H9 (cell line): ENCODE data around the gene FBXL16. TPM values are rescaled to one million over a fixed set of nuclear protein-coding genes. Genes with fewer than 3 reads are reported as not detected.

Experiments used
- DNase-seq: peaks from one replicate; pipeline ENCODE4 v3.0.0-alpha.2; 2017
- H2AFZ ChIP-seq: one replicate; pipeline ENCODE4 v1.6.1; 2013; ENCODE audit warnings: mild to moderate bottlenecking, low read length, control low read depth, moderate library complexity
- H2AK5ac ChIP-seq: 2 replicates; pipeline ENCODE4 v1.6.1; 2013; ENCODE audit warnings: low read length, control low read depth, mixed read lengths; ENCODE audit not compliant: insufficient read length
- H2BK120ac ChIP-seq: one replicate; pipeline ENCODE4 v1.6.1; 2013; ENCODE audit warnings: low read depth, mild to moderate bottlenecking, low read length, control low read depth, inconsistent platforms; ENCODE audit not compliant: poor library complexity, severe bottlenecking
- H2BK12ac ChIP-seq: 2 replicates; pipeline ENCODE4 v1.6.1; 2013; ENCODE audit warnings: low read length, control low read depth, mixed read lengths, low read depth; ENCODE audit not compliant: insufficient read length
- H2BK15ac ChIP-seq: 2 replicates; pipeline ENCODE4 v1.6.1; 2013; ENCODE audit warnings: low read depth, low read length, control low read depth
- H2BK20ac ChIP-seq: one replicate; pipeline ENCODE4 v1.6.1; 2013; ENCODE audit warnings: low read depth, mild to moderate bottlenecking, low read length, control low read depth, inconsistent platforms; ENCODE audit not compliant: poor library complexity, severe bottlenecking
- H2BK5ac ChIP-seq: 2 replicates; pipeline ENCODE4 v1.6.1; 2013; ENCODE audit warnings: low read length, control low read depth, mixed read lengths; ENCODE audit not compliant: insufficient read length
- H3K14ac ChIP-seq: 2 replicates; pipeline ENCODE4 v1.6.1; 2013; ENCODE audit warnings: low read length, control low read depth; ENCODE audit not compliant: insufficient read depth
- H3K18ac ChIP-seq: 2 replicates; pipeline ENCODE4 v1.6.1; 2013; ENCODE audit warnings: low read depth, mild to moderate bottlenecking, mixed read lengths, low read length, control low read depth; ENCODE audit not compliant: insufficient read length
- H3K23ac ChIP-seq: 2 replicates; pipeline ENCODE4 v1.6.1; 2013; ENCODE audit warnings: low read length, control low read depth, mixed read lengths, low read depth; ENCODE audit not compliant: insufficient read length
- H3K23me2 ChIP-seq: 2 replicates; pipeline ENCODE4 v1.6.1; 2013; ENCODE audit warnings: low read depth, mild to moderate bottlenecking, mixed read lengths, low read length, control low read depth; ENCODE audit not compliant: insufficient read length, poor library complexity, severe bottlenecking
- H3K27ac ChIP-seq: 2 replicates; pipeline ENCODE4 v1.5.1; 2013; ENCODE audit warnings: low read length, control low read depth, mixed read lengths, low read depth; ENCODE audit not compliant: insufficient read length
- H3K27me3 ChIP-seq: 2 replicates; pipeline ENCODE4 v1.6.1; 2013; ENCODE audit warnings: low read length, control low read depth, inconsistent platforms; ENCODE audit not compliant: insufficient read depth
- H3K4ac ChIP-seq: 2 replicates; pipeline ENCODE4 v1.6.1; 2013; ENCODE audit warnings: low read depth, mild to moderate bottlenecking, control low read depth, inconsistent platforms, low read length, moderate library complexity
- H3K4me1 ChIP-seq: 2 replicates; pipeline ENCODE4 v1.6.1; 2013; ENCODE audit warnings: low read length, control low read depth, inconsistent platforms; ENCODE audit not compliant: insufficient read depth
- H3K4me2 ChIP-seq: 2 replicates; pipeline ENCODE4 v1.6.1; 2013; ENCODE audit warnings: low read length, control low read depth, mixed read lengths; ENCODE audit not compliant: insufficient read length, insufficient read depth
- H3K56ac ChIP-seq: 2 replicates; pipeline ENCODE4 v1.6.1; 2013; ENCODE audit warnings: low read depth, mild to moderate bottlenecking, mixed read lengths, low read length, control low read depth; ENCODE audit not compliant: insufficient read length
- H3K79me1 ChIP-seq: 2 replicates; pipeline ENCODE4 v1.6.1; 2013; ENCODE audit warnings: low read depth, mild to moderate bottlenecking, moderate library complexity, low read length, control low read depth, inconsistent platforms; ENCODE audit not compliant: insufficient read depth, poor library complexity, severe bottlenecking
- H3K79me2 ChIP-seq: 2 replicates; pipeline ENCODE4 v1.6.1; 2013; ENCODE audit warnings: low read length, control low read depth, inconsistent platforms; ENCODE audit not compliant: insufficient read depth
- H3K9ac ChIP-seq: 2 replicates; pipeline ENCODE4 v1.6.1; 2013; ENCODE audit warnings: low read length, control low read depth, mixed read lengths; ENCODE audit not compliant: insufficient read length; ENCODE audit errors: extremely low read depth
- H3K9me3 ChIP-seq: one replicate; pipeline ENCODE4 v1.6.1; 2013; ENCODE audit warnings: low read depth, low read length, inconsistent platforms; ENCODE audit not compliant: control insufficient read depth
- H3T11ph ChIP-seq: one replicate; pipeline ENCODE4 v1.6.1; 2013; ENCODE audit warnings: mild to moderate bottlenecking, low read length, control low read depth, inconsistent platforms
- H4K20me1 ChIP-seq: one replicate; pipeline ENCODE4 v1.6.1; 2013; ENCODE audit not compliant: control insufficient read depth, insufficient read length, insufficient read depth
- H4K5ac ChIP-seq: 2 replicates; pipeline ENCODE4 v1.6.1; 2013; ENCODE audit warnings: low read depth, mild to moderate bottlenecking, mixed read lengths, low read length, control low read depth; ENCODE audit not compliant: insufficient read length
- H4K8ac ChIP-seq: replicated peaks from 2 replicates; pipeline ENCODE4 v1.6.1; 2013; ENCODE audit warnings: low read length, control low read depth, mixed read lengths, low read depth; ENCODE audit not compliant: insufficient read length
- H4K91ac ChIP-seq: 2 replicates; pipeline ENCODE4 v1.6.1; 2013; ENCODE audit warnings: low read depth, mild to moderate bottlenecking, moderate library complexity, mixed read lengths, low read length, control low read depth; ENCODE audit not compliant: insufficient read length
- H3K27ac Mint-ChIP-seq, 3 experiments: 2 replicates in 2 of 3; 3 replicates in 1 of 3; pipeline ENCODE4 v1.8.0; 2020 to 2021; ENCODE audit warnings: mixed read lengths in 3 of 3, mild to moderate bottlenecking in 1 of 3, moderate library complexity in 1 of 3
- H3K27me3 Mint-ChIP-seq: 2 replicates; pipeline ENCODE4 v1.8.0; 2021; ENCODE audit warnings: low read depth, mild to moderate bottlenecking, moderate library complexity, mixed read lengths
- H3K36me3 Mint-ChIP-seq, 3 experiments: 2 replicates in 2 of 3; 3 replicates in 1 of 3; pipeline ENCODE4 v1.8.0; 2020 to 2021; ENCODE audit warnings: low read depth in 3 of 3, mixed read lengths in 3 of 3; ENCODE audit not compliant: insufficient read depth in 1 of 3
- H3K4me1 Mint-ChIP-seq, 2 experiments: 2 replicates each; pipeline ENCODE4 v1.8.0; 2020; ENCODE audit warnings: mixed read lengths in 2 of 2
- H3K4me3 Mint-ChIP-seq, 2 experiments: 2 replicates in 1 of 2; 3 replicates in 1 of 2; pipeline ENCODE4 v1.8.0; 2020 to 2021; ENCODE audit warnings: mild to moderate bottlenecking in 2 of 2, mixed read lengths in 2 of 2, moderate library complexity in 1 of 2
- H3K9me3 Mint-ChIP-seq, 2 experiments: 2 replicates in 1 of 2; 3 replicates in 1 of 2; pipeline ENCODE4 v1.8.0; 2020; ENCODE audit warnings: mild to moderate bottlenecking in 2 of 2, mixed read lengths in 2 of 2, moderate library complexity in 1 of 2
- CTCF ChIP-seq: fragments of 200-600 bp; sonication (generic); conservative IDR thresholded peaks from 3 replicates; pipeline ENCODE4 v1.8.0; 2021; ENCODE audit warnings: antibody characterized with exemption, mild to moderate bottlenecking
- WGBS: extraction: QIAGEN DNeasy Blood & Tissue Kit; methylation state at CpG from one replicate; pipeline ENCODE4 v1.1.7; 2013; ENCODE audit warnings: missing lambda C conversion rate, low lambda C conversion rate, mixed read lengths; ENCODE audit not compliant: insufficient read length; ENCODE audit errors: extremely low coverage; 5-methylcytosine and 5-hydroxymethylcytosine counted together
- total RNA-seq: library from RNA; stranded (reverse); gene quantifications from 2 replicates; pipeline ENCODE4 v1.2.1, GENCODE V29; 2021

The FBXL16 gene
- total RNA-seq, 1 experiment from 2014 or later = 9.6 TPM

- peak overlapping the region; percentile 68 to 77 for H3K4me3 Mint-ChIP-seq
- Histone ChIP-seq H4K20me1 (no peaks in the 10 kb centered on the region), H3K4me1 (no peaks in the 10 kb centered on the region; the same call in 1 of the 2 replicates), H4K91ac (no peak overlapping the region), H3T11ph (no peak overlapping the region), H3K27ac (no peak overlapping the region), H3K9ac (no peak overlapping the region), H2BK20ac (no peak overlapping the region), H2BK12ac (no peak overlapping the region), H3K9me3 (no peaks in the 10 kb centered on the region), H2BK5ac (no peak overlapping the region), H3K4ac (no peak overlapping the region), H3K56ac (no peak overlapping the region), H3K18ac (no peak overlapping the region), H2AK5ac (no peak overlapping the region), H3K79me2 (no peaks in the 10 kb centered on the region), H4K8ac (no peak overlapping the region), H4K5ac (no peak overlapping the region), H2BK15ac (no peak overlapping the region), H2AFZ (no peak overlapping the region), H2BK120ac (no peak overlapping the region), H3K23me2 (peaks cover 6% of the 10 kb centered on the region), H3K27me3 (no peaks in the 10 kb centered on the region), H3K14ac (no peak overlapping the region), H3K4me2 (peak overlapping the region; percentile 55), H3K23ac (no peak overlapping the region), H3K79me1 (no peaks in the 10 kb centered on the region)
- no CpG with 5 or more reads among the region's 13 CpGs for WGBS
- no peaks in the 10 kb centered on the region for H3K9me3 Mint-ChIP-seq
- no peak for TF ChIP-seq CTCF
- no peak for DNase-seq
- no peak overlapping the region for H3K27ac Mint-ChIP-seq
- peaks cover 7 to 21% of the 10 kb centered on the region in 2 experiments for H3K4me1 Mint-ChIP-seq
- H3K27me3 Mint-ChIP-seq = no peaks in the 10 kb centered on the region; the same call in 1 of the 2 replicates
- H3K36me3 Mint-ChIP-seq = peaks cover 2 to 15% (median 4%) of the 10 kb centered on the region in 3 experiments; a peak in 4 of 7 replicates
Observed at GRCh38 chr16:643050-643368, 62.6 kb downstream of the FBXL16 start.

Other genes starting within 250 kb of the FBXL16 start
- 71.2 and 76.4 TPM in 2 replicates for gene CAPN15, start 178.1 kb downstream of the FBXL16 start, total RNA-seq
- 0.33 and 0.50 TPM in 2 replicates for gene PRR35, start 145.4 kb downstream of the FBXL16 start, total RNA-seq
- 0.26 and 0.42 TPM in 2 replicates for gene NHLRC4, start 138.8 kb downstream of the FBXL16 start, total RNA-seq
- 58.0 and 65.5 TPM in 2 replicates for gene PIGQ, start 135.8 kb downstream of the FBXL16 start, total RNA-seq
- 19.1 and 20.4 TPM in 2 replicates for gene RAB40C, start 115.7 kb downstream of the FBXL16 start, total RNA-seq
- 8.3 and 8.7 TPM in 2 replicates for gene WFIKKN1, start 74.8 kb downstream of the FBXL16 start, total RNA-seq
- gene METTL26, start 69.5 kb downstream of the FBXL16 start, total RNA-seq = 108 and 109 TPM in 2 replicates
- gene MCRIP2, start 64.0 kb downstream of the FBXL16 start, total RNA-seq = 50.5 and 52.5 TPM in 2 replicates
- gene WDR90, start 56.4 kb downstream of the FBXL16 start, total RNA-seq = 61.8 and 68.2 TPM in 2 replicates
- 206 and 210 TPM in 2 replicates for gene RHOT2, start 37.7 kb downstream of the FBXL16 start, total RNA-seq
- 7.6 and 8.8 TPM in 2 replicates for gene RHBDL1, start 30.1 kb downstream of the FBXL16 start, total RNA-seq
- gene STUB1, start 25.4 kb downstream of the FBXL16 start, total RNA-seq = 95.6 and 102 TPM in 2 replicates
- gene JMJD8, start 21.5 kb downstream of the FBXL16 start, total RNA-seq = 50.1 and 52.7 TPM in 2 replicates
- gene WDR24, start 15.4 kb downstream of the FBXL16 start, total RNA-seq = 18.3 and 19.5 TPM in 2 replicates
- gene METRN, start 9.3 kb upstream of the FBXL16 start, total RNA-seq = 26.2 and 28.9 TPM in 2 replicates
- 31.5 and 34.8 TPM in 2 replicates for gene ANTKMT, start 15.3 kb upstream of the FBXL16 start, total RNA-seq
- gene CCDC78, start 20.6 kb upstream of the FBXL16 start, total RNA-seq = 12.1 TPM in 2 replicates
- 21.3 and 25.2 TPM in 2 replicates for gene HAGHL, start 21.3 kb upstream of the FBXL16 start, total RNA-seq
- gene CIAO3, start 35.2 kb upstream of the FBXL16 start, total RNA-seq = 21.9 and 26.4 TPM in 2 replicates
- 0.22 and 0.31 TPM in 2 replicates for gene MSLN, start 54.9 kb upstream of the FBXL16 start, total RNA-seq
- 48.6 and 52.2 TPM in 2 replicates for gene RPUSD1, start 82.6 kb upstream of the FBXL16 start, total RNA-seq
- gene CHTF18, start 82.8 kb upstream of the FBXL16 start, total RNA-seq = 120 and 127 TPM in 2 replicates
- not detected in 2 replicates for gene GNG13, start 94.9 kb upstream of the FBXL16 start, total RNA-seq